Measurements from ENCODE around the gene C18orf63. TPM values are rescaled to one million over a fixed set of nuclear protein-coding genes. Genes with fewer than 3 reads are reported as not detected.
A peak's percentile ranks its signal among the peaks of the same experiment; 100 is the strongest.

Gene C18orf63
- total RNA-seq, 6 donors from 2014 or later, result under 0.01 to 1.6 (median 0.22) TPM

DNA sequence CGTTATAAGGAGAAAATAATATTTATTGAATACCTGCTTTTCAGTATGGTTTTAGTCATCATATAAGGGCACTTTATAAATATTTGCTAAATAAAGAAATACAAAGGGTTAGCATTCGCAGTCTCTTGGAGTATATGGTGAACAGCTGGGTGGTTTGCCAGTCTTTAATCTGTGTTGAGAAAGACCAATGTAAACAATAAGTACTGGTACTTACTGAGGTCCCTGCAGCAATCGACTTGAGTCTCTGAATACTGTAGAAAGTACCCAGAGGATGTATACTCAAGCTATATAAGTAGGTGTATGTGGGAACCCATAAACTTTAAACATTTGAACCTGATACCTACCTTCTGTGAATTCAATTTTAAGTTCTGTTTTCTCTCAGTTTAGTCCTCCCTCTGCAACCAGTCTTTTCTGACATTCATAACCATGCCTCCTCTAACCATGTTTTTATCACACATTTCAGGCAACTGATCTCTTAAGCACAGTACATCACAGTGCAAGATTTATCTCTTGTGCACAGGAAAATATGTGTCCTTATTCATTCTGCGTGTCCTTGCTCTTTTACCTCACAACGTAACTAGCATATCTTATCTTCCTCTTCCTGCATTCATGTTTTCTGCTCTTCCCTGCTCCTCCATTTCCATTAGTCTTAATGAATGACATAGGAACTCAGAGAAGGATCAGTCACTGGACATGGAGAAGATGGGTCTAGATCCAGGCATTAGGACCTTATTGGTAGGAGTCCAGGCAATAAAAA, 21.7 kb downstream of the C18orf63 start:
- H3K27me3 ChIP-seq, result no peaks in the 10 kb centered on the region
- peak overlapping the region in 2 of 4 donors; percentile 20 to 34 for H3K27ac ChIP-seq
- 66 to 78% methylated on average over 5 of the region's 5 CpGs for WGBS, 2 donors
- no peak overlapping the region for H3K4me3 ChIP-seq
- TF ChIP-seq POLR2AphosphoS5 (IDR thresholded peaks at IDR 0.05) (no peak), CTCF (IDR thresholded peaks at IDR 0.05) (no peak), POLR2A (IDR thresholded peaks at IDR 0.05) (no peak), EP300 (IDR thresholded peaks at IDR 0.05) (no peak)
- no peaks in the 10 kb centered on the region for H3K36me3 ChIP-seq
- DNase-seq, result no peak
- no peak for ATAC-seq (ENCODE audit: low FRiP score in 2 of 2)
- H3K4me1 ChIP-seq, result peaks cover 0 to 9% (median 0%) of the 10 kb centered on the region in 4 donors
- no peaks in the 10 kb centered on the region for H3K9me3 ChIP-seq

GRCh38 chr18:74337912-74338309, 22.3 kb downstream of the C18orf63 start:
- TF ChIP-seq EP300 (IDR thresholded peaks at IDR 0.05) (peak in 1 of 4 donors; percentile 56), POLR2A (IDR thresholded peaks at IDR 0.05) (no peak)
- Histone ChIP-seq H3K27ac (peak overlapping the region in 2 of 4 donors; percentile 26 to 34), H3K4me3 (no peak overlapping the region), H3K4me1 (peaks cover 0 to 9% (median 0%) of the 10 kb centered on the region in 4 donors), H3K27me3 (no peaks in the 10 kb centered on the region), H3K36me3 (no peaks in the 10 kb centered on the region), H3K9me3 (no peaks in the 10 kb centered on the region)
- ATAC-seq (ENCODE audit: low FRiP score in 2 of 2) (peak in 1 of 2 donors; percentile 57), DNase-seq (no peak)
- 68 to 78% methylated on average over 1 of the region's 1 CpG for WGBS, 2 donors

- TF ChIP-seq CTCF (IDR thresholded peaks at IDR 0.05) (peak; percentile 39 to 77 (median 60)), POLR2AphosphoS5 (IDR thresholded peaks at IDR 0.05) (no peak), EP300 (IDR thresholded peaks at IDR 0.05) (no peak), POLR2A (IDR thresholded peaks at IDR 0.05) (no peak)
- Histone ChIP-seq H3K4me3 (no peak overlapping the region), H3K4me1 (peaks cover 0 to 1% (median 0%) of the 10 kb centered on the region in 4 donors), H3K27me3 (no peaks in the 10 kb centered on the region), H3K36me3 (no peaks in the 10 kb centered on the region), H3K9me3 (no peaks in the 10 kb centered on the region), H3K27ac (no peak overlapping the region)
- no peak for DNase-seq
- no peak for ATAC-seq (ENCODE audit: low FRiP score in 2 of 2)
- WGBS, 2 donors, result 19 to 31% methylated on average over 4 of the region's 4 CpGs
Observed at GRCh38 chr18:74342416-74343043, 26.9 kb downstream of the C18orf63 start.

DNA sequence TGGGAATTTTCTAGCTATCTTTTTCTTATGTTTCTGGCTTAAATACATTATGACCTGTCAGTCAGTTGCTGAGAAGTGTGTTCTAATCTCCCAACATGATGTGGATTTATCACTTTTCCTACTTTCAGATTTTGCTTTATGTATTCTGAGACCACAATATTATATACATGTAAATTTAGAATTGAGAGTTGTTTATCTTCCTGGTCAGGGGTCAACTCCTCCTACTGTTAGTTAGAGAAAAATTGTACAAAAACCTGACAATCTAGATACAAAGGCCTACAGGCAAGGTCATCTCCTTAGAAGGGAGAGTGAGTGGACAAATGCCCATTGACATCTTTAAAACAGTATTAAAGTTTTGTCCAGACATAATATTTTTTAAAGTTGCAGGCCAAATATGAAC, 30.6 kb downstream of the C18orf63 start:
- no peaks in the 10 kb centered on the region for H3K27me3 ChIP-seq
- ATAC-seq (ENCODE audit: low FRiP score in 2 of 2), result no peak
- DNase-seq, result no peak
- no peaks in the 10 kb centered on the region for H3K4me1 ChIP-seq
- no peak overlapping the region for H3K4me3 ChIP-seq
- TF ChIP-seq CTCF (IDR thresholded peaks at IDR 0.05) (no peak), POLR2A (IDR thresholded peaks at IDR 0.05) (no peak), POLR2AphosphoS5 (IDR thresholded peaks at IDR 0.05) (no peak), EP300 (IDR thresholded peaks at IDR 0.05) (no peak)
- H3K36me3 ChIP-seq, result no peaks in the 10 kb centered on the region
- no peak overlapping the region for H3K27ac ChIP-seq
- H3K9me3 ChIP-seq, result no peaks in the 10 kb centered on the region

DNA sequence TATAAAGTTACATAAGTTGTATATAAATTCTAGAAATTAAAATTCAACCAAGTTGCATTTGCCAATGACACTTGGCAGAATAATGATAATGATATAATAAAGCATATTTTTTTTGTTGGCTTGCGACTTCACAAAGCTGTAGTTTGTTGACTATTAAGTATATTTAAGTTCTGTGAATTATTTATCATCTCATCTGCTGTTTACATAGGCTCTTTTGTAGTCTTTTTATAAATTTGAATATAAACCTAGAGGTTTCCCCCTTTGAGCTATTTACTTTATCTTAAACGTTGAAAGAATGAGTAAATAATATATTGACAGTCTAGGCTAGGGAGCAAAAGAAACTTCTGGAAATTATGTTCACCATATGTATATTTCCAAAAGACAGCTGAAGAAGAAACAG, 32.9 kb downstream of the C18orf63 start:
- no peak for ATAC-seq (ENCODE audit: low FRiP score in 2 of 2)
- DNase-seq, result no peak
- Histone ChIP-seq H3K27me3 (no peaks in the 10 kb centered on the region), H3K36me3 (no peaks in the 10 kb centered on the region), H3K4me3 (no peak overlapping the region), H3K27ac (no peak overlapping the region), H3K9me3 (no peaks in the 10 kb centered on the region), H3K4me1 (peaks cover 0 to 10% (median 0%) of the 10 kb centered on the region in 4 donors)
- 55 to 57% methylated on average over 2 of the region's 2 CpGs for WGBS, 2 donors
- no peak for TF ChIP-seq POLR2AphosphoS5 (IDR thresholded peaks at IDR 0.05)
- TF ChIP-seq EP300 (IDR thresholded peaks at IDR 0.05), result no peak
- no peak for TF ChIP-seq CTCF (IDR thresholded peaks at IDR 0.05)
- TF ChIP-seq POLR2A (IDR thresholded peaks at IDR 0.05), result no peak

Data from upper lobe of left lung (tissue), 6 donors.